GM23248 (cell line): ENCODE measurements around the gene KDM7A. TPM values are rescaled to one million over a fixed set of nuclear protein-coding genes. Genes with fewer than 3 reads are reported as not detected.
A peak's percentile ranks its signal among the peaks of the same experiment; 100 is the strongest.

Experiments
- DNase-seq: peaks from one replicate; pipeline ENCODE4 v3.0.0-alpha.2; 2015
- H2AFZ ChIP-seq: fragments of 200-600 bp; sonication (generic); 2 replicates; pipeline ENCODE4 v1.6.1; 2016; ENCODE audit warnings: antibody characterized with exemption
- H3F3A ChIP-seq: fragments of 200-600 bp; sonication (generic); 2 replicates; pipeline ENCODE4 v1.6.1; 2016; ENCODE audit warnings: mild to moderate bottlenecking, antibody characterized with exemption, mixed run types; ENCODE audit not compliant: insufficient read depth
- H3K27ac ChIP-seq: fragments of 200-600 bp; sonication (generic); 2 replicates; pipeline ENCODE4 v1.5.1; 2016; ENCODE audit warnings: mild to moderate bottlenecking
- H3K27me3 ChIP-seq: fragments of 200-600 bp; sonication (generic); replicated peaks from 2 replicates; pipeline ENCODE4 v1.6.1; 2016; ENCODE audit warnings: mild to moderate bottlenecking; ENCODE audit not compliant: insufficient read depth
- H3K36me3 ChIP-seq: fragments of 200-600 bp; sonication (generic); 2 replicates; pipeline ENCODE4 v1.6.1; 2016; ENCODE audit warnings: low read depth, mild to moderate bottlenecking
- H3K4me1 ChIP-seq: fragments of 200-600 bp; sonication (generic); 2 replicates; pipeline ENCODE4 v1.6.1; 2016; ENCODE audit warnings: mild to moderate bottlenecking; ENCODE audit not compliant: insufficient read depth
- H3K4me2 ChIP-seq: fragments of 200-600 bp; sonication (generic); one replicate; pipeline ENCODE4 v1.6.1; 2016; ENCODE audit warnings: mild to moderate bottlenecking; ENCODE audit not compliant: unreplicated experiment
- H3K4me3 ChIP-seq: fragments of 200-600 bp; sonication (generic); 2 replicates; pipeline ENCODE4 v1.5.1; 2016; ENCODE audit warnings: mild to moderate bottlenecking
- H3K79me2 ChIP-seq: fragments of 200-600 bp; sonication (generic); 2 replicates; pipeline ENCODE4 v1.6.1; 2016; ENCODE audit warnings: mild to moderate bottlenecking; ENCODE audit not compliant: insufficient read depth
- H3K9ac ChIP-seq: fragments of 200-600 bp; sonication (generic); 2 replicates; pipeline ENCODE4 v1.6.1; 2016; ENCODE audit warnings: mild to moderate bottlenecking
- H3K9me2 ChIP-seq: fragments of 200-600 bp; sonication (generic); 2 replicates; pipeline ENCODE4 v1.6.1; 2016; ENCODE audit warnings: mixed run types, mild to moderate bottlenecking, moderate library complexity; ENCODE audit not compliant: insufficient read depth
- H3K9me3 ChIP-seq: fragments of 200-600 bp; sonication (generic); one replicate; pipeline ENCODE4 v1.6.1; 2017; ENCODE audit warnings: low read depth
- H4K20me1 ChIP-seq: fragments of 200-600 bp; sonication (generic); 2 replicates; pipeline ENCODE4 v1.6.0; 2016; ENCODE audit not compliant: insufficient read depth
- EZH2 ChIP-seq: fragments of 200-600 bp; sonication (generic); IDR thresholded peaks from 2 replicates; pipeline ENCODE4 v1.6.1; 2018; ENCODE audit warnings: antibody characterized with exemption, mild to moderate bottlenecking; ENCODE audit not compliant: insufficient read depth, poor library complexity, severe bottlenecking
- EZH2phosphoT487 ChIP-seq: fragments of 200-600 bp; sonication (generic); IDR thresholded peaks from 2 replicates; pipeline ENCODE4 v1.6.1; 2018; ENCODE audit warnings: antibody characterized with exemption, moderate library complexity, mild to moderate bottlenecking, low read depth; ENCODE audit not compliant: insufficient read depth
- WGBS, 2 experiments: methylation state at CpG; one replicate each; pipeline ENCODE4 v1.1.6; 2015 to 2017; ENCODE audit warnings: low lambda C conversion rate in 2 of 2, low coverage in 1 of 2; ENCODE audit errors: missing lambda C conversion rate in 2 of 2; 5-methylcytosine and 5-hydroxymethylcytosine counted together
- in situ Hi-C: fragments of 300-500 bp; cut with MboI; formaldehyde crosslinking; loops from 2 replicates; pipeline ENCODE4 v1.15.0; 2020
- polyA plus RNA-seq: library from polyadenylated mRNA; unstranded; fragments of >200 nt; fragmentation: Nextera tagmentation; extraction: Ambion mirVana; gene quantifications from 2 replicates; pipeline ENCODE4 v1.2.1, GENCODE V29; 2016
- total RNA-seq: library from RNA; depleted of rRNA; stranded (reverse); fragments of >200 nt; shearing (Covaris generic); gene quantifications from 2 replicates; pipeline ENCODE4 v1.2.3, GENCODE V29; 2014

KDM7A gene
- total and polyA plus RNA-seq, 2 experiments from 2014 or later, result 2.3 to 6.7 TPM

GRCh38 chr7:140160308-140160707, 16.5 kb downstream of the KDM7A start:
- peaks cover 33% of the 10 kb centered on the region for H3K4me1 ChIP-seq
- H3K4me2 ChIP-seq, result peak overlapping the region; percentile 44
- no peaks in the 10 kb centered on the region for H3K9me3 ChIP-seq
- TF ChIP-seq EZH2phosphoT487 (no peak), EZH2 (no peak)
- H3K4me3 ChIP-seq, result no peak overlapping the region
- no peaks in the 10 kb centered on the region for H4K20me1 ChIP-seq
- no peak overlapping the region for H3K9ac ChIP-seq
- WGBS, 2 experiments, result 49 to 55% methylated on average over 2 of the region's 2 CpGs
- H3K27ac ChIP-seq, result no peak overlapping the region
- no peak overlapping the region for H2AFZ ChIP-seq
- in situ Hi-C loops, result no loop called here
- H3K79me2 ChIP-seq, result peaks cover 99% of the 10 kb centered on the region
- DNase-seq, result no peak
- H3K36me3 ChIP-seq, result no peaks in the 10 kb centered on the region
- H3K9me2 ChIP-seq, result no peaks in the 10 kb centered on the region
- H3F3A ChIP-seq, result 0 out of 2 replicates have a peak, but pooled peaks cover 24% of the 10 kb centered on the region
- H3K27me3 ChIP-seq, result no peaks in the 10 kb centered on the region

GRCh38 chr7:140159497-140159896, 17.3 kb downstream of the KDM7A start:
- DNase-seq, result peak; percentile 69
- TF ChIP-seq EZH2, result no peak
- no peak for TF ChIP-seq EZH2phosphoT487
- WGBS, 2 experiments, result 60 to 61% methylated on average over 3 of the region's 3 CpGs
- 0 out of 2 replicates have a peak, but pooled peaks cover 17% of the 10 kb centered on the region for H3F3A ChIP-seq
- H3K9ac ChIP-seq, result no peak overlapping the region
- peaks cover 24% of the 10 kb centered on the region for H3K4me1 ChIP-seq
- H3K79me2 ChIP-seq, result peaks cover 99% of the 10 kb centered on the region
- no peak overlapping the region for H3K4me3 ChIP-seq
- H3K27me3 ChIP-seq, result no peaks in the 10 kb centered on the region
- peak overlapping the region; percentile 4; the same call in 1 of the 2 replicates for H3K27ac ChIP-seq
- no peaks in the 10 kb centered on the region; the same call in 1 of the 2 replicates for H3K36me3 ChIP-seq
- H3K9me2 ChIP-seq, result no peaks in the 10 kb centered on the region
- in situ Hi-C loops, result no loop called here
- no peak overlapping the region for H2AFZ ChIP-seq
- no peaks in the 10 kb centered on the region for H4K20me1 ChIP-seq
- peak overlapping the region; percentile 44 for H3K4me2 ChIP-seq
- no peaks in the 10 kb centered on the region for H3K9me3 ChIP-seq

- no peaks in the 10 kb centered on the region for H3K27me3 ChIP-seq
- no peaks in the 10 kb centered on the region for H4K20me1 ChIP-seq
- peaks cover 19% of the 10 kb centered on the region for H3K4me1 ChIP-seq
- in situ Hi-C loops, result no loop called here
- no peaks in the 10 kb centered on the region; the same call in 1 of the 2 replicates for H3K36me3 ChIP-seq
- no peak overlapping the region for H3K4me3 ChIP-seq
- H3K9me2 ChIP-seq, result no peaks in the 10 kb centered on the region
- no peak overlapping the region for H3K9ac ChIP-seq
- H3K79me2 ChIP-seq, result peaks cover 99% of the 10 kb centered on the region
- DNase-seq, result no peak
- TF ChIP-seq EZH2phosphoT487 (no peak), EZH2 (no peak)
- H3K27ac ChIP-seq, result no peak overlapping the region
- H3F3A ChIP-seq, result 0 out of 2 replicates have a peak, but pooled peaks cover 17% of the 10 kb centered on the region
- WGBS, 2 experiments, result 94 to 97% methylated on average over 2 of the region's 2 CpGs
- H3K4me2 ChIP-seq, result no peak overlapping the region
- H2AFZ ChIP-seq, result no peak overlapping the region
- H3K9me3 ChIP-seq, result no peaks in the 10 kb centered on the region
Observed at GRCh38 chr7:140156460-140157080, 20.2 kb downstream of the KDM7A start.

GRCh38 chr7:140155428-140155827, 21.4 kb downstream of the KDM7A start:
- in situ Hi-C loops, result no loop called here
- Histone ChIP-seq H3K27ac (no peak overlapping the region), H3K79me2 (peaks cover 99% of the 10 kb centered on the region), H3F3A (0 out of 2 replicates have a peak, but pooled peaks cover 17% of the 10 kb centered on the region), H3K4me3 (no peak overlapping the region), H3K27me3 (no peaks in the 10 kb centered on the region), H2AFZ (no peak overlapping the region), H3K9ac (no peak overlapping the region), H3K4me2 (no peak overlapping the region), H3K4me1 (peaks cover 15% of the 10 kb centered on the region), H4K20me1 (no peaks in the 10 kb centered on the region), H3K9me3 (no peaks in the 10 kb centered on the region), H3K36me3 (no peaks in the 10 kb centered on the region; the same call in 1 of the 2 replicates), H3K9me2 (no peaks in the 10 kb centered on the region)
- WGBS, 2 experiments, result 67 to 73% methylated on average over 4 of the region's 4 CpGs
- no peak for TF ChIP-seq EZH2
- no peak for TF ChIP-seq EZH2phosphoT487
- no peak for DNase-seq
